MM.1S (cell line): ENCODE data around the gene ALG9.

Source experiments
- EZH2 ChIP-seq: fragments of 300-600 bp; sonication (generic); optimal IDR thresholded peaks from 2 replicates; pipeline ENCODE3; 2017; ENCODE audit warnings: low read depth, mild to moderate bottlenecking, antibody characterized with exemption, low read length, mixed read lengths
- TF ChIP-seq, protein P1 (sequence below): fragments of 300-600 bp; sonication (generic); IDR thresholded peaks from 2 replicates; pipeline ENCODE4 v1.5.1; 2016; ENCODE audit warnings: antibody characterized with exemption, low read length, mixed read lengths

DNA sequence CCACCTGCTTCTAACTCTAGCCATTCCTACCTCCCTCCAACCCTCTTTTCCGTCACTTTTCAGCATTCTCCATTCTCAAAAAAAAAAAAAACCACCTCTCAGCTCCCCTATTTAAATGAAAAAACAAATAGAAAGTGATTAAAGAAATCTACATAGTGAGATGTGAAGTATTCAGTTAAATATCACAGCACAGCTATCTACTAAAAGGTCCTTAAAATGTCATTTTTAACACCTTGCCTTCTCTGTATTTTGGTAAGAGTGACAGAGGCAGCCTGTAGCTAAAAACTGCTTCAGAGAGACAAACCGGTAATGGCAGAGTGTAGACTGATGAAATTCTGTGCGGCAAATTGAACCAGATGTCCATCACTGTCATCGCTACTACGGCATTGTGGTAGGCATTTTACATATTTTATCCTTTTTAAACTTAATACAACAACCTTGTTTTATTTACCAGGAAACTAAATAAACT, 346 bp upstream of the ALG9 start:
- TF ChIP-seq, protein P1, sequence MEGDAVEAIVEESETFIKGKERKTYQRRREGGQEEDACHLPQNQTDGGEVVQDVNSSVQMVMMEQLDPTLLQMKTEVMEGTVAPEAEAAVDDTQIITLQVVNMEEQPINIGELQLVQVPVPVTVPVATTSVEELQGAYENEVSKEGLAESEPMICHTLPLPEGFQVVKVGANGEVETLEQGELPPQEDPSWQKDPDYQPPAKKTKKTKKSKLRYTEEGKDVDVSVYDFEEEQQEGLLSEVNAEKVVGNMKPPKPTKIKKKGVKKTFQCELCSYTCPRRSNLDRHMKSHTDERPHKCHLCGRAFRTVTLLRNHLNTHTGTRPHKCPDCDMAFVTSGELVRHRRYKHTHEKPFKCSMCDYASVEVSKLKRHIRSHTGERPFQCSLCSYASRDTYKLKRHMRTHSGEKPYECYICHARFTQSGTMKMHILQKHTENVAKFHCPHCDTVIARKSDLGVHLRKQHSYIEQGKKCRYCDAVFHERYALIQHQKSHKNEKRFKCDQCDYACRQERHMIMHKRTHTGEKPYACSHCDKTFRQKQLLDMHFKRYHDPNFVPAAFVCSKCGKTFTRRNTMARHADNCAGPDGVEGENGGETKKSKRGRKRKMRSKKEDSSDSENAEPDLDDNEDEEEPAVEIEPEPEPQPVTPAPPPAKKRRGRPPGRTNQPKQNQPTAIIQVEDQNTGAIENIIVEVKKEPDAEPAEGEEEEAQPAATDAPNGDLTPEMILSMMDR, result no peak
- TF ChIP-seq EZH2, result no peak
